HG03457 (cell line): Measurements from ENCODE around the gene TAF1D.
"Not testable (repeated sequence)": the region's sequence is repeated elsewhere in the genome, so short reads cannot be mapped to it uniquely, and the experiment has no call there.

Experiments used
- ATAC-seq: cut with Tn5 transposase; IDR thresholded peaks from one replicate; pipeline ENCODE4 v1.9.1; 2021; ENCODE audit warnings: moderate number of reproducible peaks; ENCODE audit not compliant: unreplicated experiment

Gene TAF1D

GRCh38 chr11:93751001-93751400 lies 9.7 kb upstream of the TAF1D start:
- no peak for ATAC-seq

- ATAC-seq = peak; percentile 86
Measured at GRCh38 chr11:93747122-93747521, 5.8 kb upstream of the TAF1D start.

- ATAC-seq = no peak
Measured at GRCh38 chr11:93746101-93746500, 4.8 kb upstream of the TAF1D start.

- not testable (repeated sequence) for ATAC-seq
Measured at GRCh38 chr11:93745005-93745755, 3.9 kb upstream of the TAF1D start.

GRCh38 chr11:93744669-93745004 lies 3.3 kb upstream of the TAF1D start:
- no peak for ATAC-seq

GRCh38 chr11:93743291-93743690 lies 2.0 kb upstream of the TAF1D start:
- ATAC-seq = no peak

GRCh38 chr11:93741882-93742226 lies 559 bp upstream of the TAF1D start:
- no peak for ATAC-seq

GRCh38 chr11:93740730-93741093 lies 583 bp downstream of the TAF1D start:
- peak; percentile 16 for ATAC-seq

- ATAC-seq = no peak
Measured at GRCh38 chr11:93740031-93740729, 1.1 kb downstream of the TAF1D start.

GRCh38 chr11:93738647-93739081 lies 2.6 kb downstream of the TAF1D start:
- ATAC-seq = no peak

GRCh38 chr11:93737904-93738612 lies 3.2 kb downstream of the TAF1D start:
- no peak for ATAC-seq

- no peak for ATAC-seq
Measured at GRCh38 chr11:93736129-93736528, 5.2 kb downstream of the TAF1D start.

GRCh38 chr11:93735627-93736026 lies 5.7 kb downstream of the TAF1D start:
- ATAC-seq = no peak

- no peak for ATAC-seq
Measured at GRCh38 chr11:93734427-93735222, 6.7 kb downstream of the TAF1D start.

GRCh38 chr11:93733474-93733873 lies 7.8 kb downstream of the TAF1D start:
- ATAC-seq = no peak

- no peak for ATAC-seq
Measured at GRCh38 chr11:93732237-93732892, 8.9 kb downstream of the TAF1D start.

- ATAC-seq = no peak
Measured at GRCh38 chr11:93730108-93731107, 10.9 kb downstream of the TAF1D start.

- ATAC-seq = no peak
Measured at GRCh38 chr11:93729129-93729616, 12.1 kb downstream of the TAF1D start.

GRCh38 chr11:93728792-93729128 lies 12.5 kb downstream of the TAF1D start:
- ATAC-seq = no peak
